HL-60 (cell line): Measurements from ENCODE around the gene PDCD6IP.

Experiments used
- DNase-seq, 2 experiments: peaks; one replicate each; pipeline ENCODE4 v3.0.0-alpha.2; 2010 to 2020; ENCODE audit warnings: low read depth in 1 of 2, low spot score in 1 of 2
- H3K27ac ChIP-seq: fragments of 250-450 bp; sonication (Bioruptor Pico); replicated peaks from 2 replicates; pipeline ENCODE4 v1.5.1; 2020; ENCODE audit warnings: mild to moderate bottlenecking, moderate library complexity
- H3K27me3 ChIP-seq: fragments of 250-450 bp; sonication (Bioruptor Pico); 2 replicates; pipeline ENCODE4 v1.5.1; 2021; ENCODE audit warnings: mild to moderate bottlenecking, moderate library complexity; ENCODE audit not compliant: insufficient read depth, poor library complexity, severe bottlenecking
- H3K4me3 ChIP-seq: replicated peaks from 2 replicates; pipeline ENCODE4 v1.5.1; 2011; ENCODE audit warnings: mild to moderate bottlenecking, control low read depth, low read length; ENCODE audit not compliant: insufficient read depth
- GABPA ChIP-seq: IDR thresholded peaks from 2 replicates; pipeline ENCODE4 v1.6.1; 2012; ENCODE audit warnings: low read depth
- POLR2AphosphoS5 ChIP-seq: IDR thresholded peaks from 2 replicates; pipeline ENCODE4 v1.6.1; 2012; ENCODE audit warnings: low read depth
- SPI1 ChIP-seq: IDR thresholded peaks from 2 replicates; pipeline ENCODE4 v1.6.1; 2012; ENCODE audit warnings: low read depth, mild to moderate bottlenecking, borderline replicate concordance
- TF ChIP-seq, protein P1 (sequence below): IDR thresholded peaks from one replicate; pipeline ENCODE4 v1.5.1; 2011; ENCODE audit warnings: low read length, control low read depth, inconsistent platforms; ENCODE audit not compliant: insufficient read depth
- TF ChIP-seq, protein P2 (sequence below): IDR thresholded peaks from 2 replicates; pipeline ENCODE4 v1.6.1; 2012; ENCODE audit warnings: low read depth; ENCODE audit not compliant: insufficient replicate concordance

Gene PDCD6IP

DNA sequence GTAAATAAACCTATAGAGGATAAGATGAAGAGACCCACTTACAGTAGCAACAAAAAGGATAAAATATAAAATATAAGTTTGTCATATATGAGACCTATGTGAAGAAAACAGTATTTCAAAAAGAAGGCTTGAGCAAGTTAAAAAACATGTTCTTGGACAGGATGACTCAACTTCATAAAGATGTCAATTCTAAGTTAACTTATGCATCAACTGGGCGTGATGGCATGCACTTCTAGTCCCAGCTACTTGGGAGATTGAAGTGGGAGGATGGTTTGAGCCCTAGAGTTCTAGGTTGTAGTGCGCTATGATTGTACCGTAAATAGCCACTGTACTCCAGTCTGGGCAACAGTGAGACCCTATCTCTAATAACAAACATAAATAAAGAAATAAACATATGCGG, 59.7 kb downstream of the PDCD6IP start:
- Histone ChIP-seq H3K27ac (no peak overlapping the region), H3K27me3 (no peaks in the 10 kb centered on the region), H3K4me3 (no peak overlapping the region)
- no peak for TF ChIP-seq POLR2AphosphoS5
- TF ChIP-seq, protein P1, sequence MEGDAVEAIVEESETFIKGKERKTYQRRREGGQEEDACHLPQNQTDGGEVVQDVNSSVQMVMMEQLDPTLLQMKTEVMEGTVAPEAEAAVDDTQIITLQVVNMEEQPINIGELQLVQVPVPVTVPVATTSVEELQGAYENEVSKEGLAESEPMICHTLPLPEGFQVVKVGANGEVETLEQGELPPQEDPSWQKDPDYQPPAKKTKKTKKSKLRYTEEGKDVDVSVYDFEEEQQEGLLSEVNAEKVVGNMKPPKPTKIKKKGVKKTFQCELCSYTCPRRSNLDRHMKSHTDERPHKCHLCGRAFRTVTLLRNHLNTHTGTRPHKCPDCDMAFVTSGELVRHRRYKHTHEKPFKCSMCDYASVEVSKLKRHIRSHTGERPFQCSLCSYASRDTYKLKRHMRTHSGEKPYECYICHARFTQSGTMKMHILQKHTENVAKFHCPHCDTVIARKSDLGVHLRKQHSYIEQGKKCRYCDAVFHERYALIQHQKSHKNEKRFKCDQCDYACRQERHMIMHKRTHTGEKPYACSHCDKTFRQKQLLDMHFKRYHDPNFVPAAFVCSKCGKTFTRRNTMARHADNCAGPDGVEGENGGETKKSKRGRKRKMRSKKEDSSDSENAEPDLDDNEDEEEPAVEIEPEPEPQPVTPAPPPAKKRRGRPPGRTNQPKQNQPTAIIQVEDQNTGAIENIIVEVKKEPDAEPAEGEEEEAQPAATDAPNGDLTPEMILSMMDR, result no peak
- TF ChIP-seq, protein P2, sequence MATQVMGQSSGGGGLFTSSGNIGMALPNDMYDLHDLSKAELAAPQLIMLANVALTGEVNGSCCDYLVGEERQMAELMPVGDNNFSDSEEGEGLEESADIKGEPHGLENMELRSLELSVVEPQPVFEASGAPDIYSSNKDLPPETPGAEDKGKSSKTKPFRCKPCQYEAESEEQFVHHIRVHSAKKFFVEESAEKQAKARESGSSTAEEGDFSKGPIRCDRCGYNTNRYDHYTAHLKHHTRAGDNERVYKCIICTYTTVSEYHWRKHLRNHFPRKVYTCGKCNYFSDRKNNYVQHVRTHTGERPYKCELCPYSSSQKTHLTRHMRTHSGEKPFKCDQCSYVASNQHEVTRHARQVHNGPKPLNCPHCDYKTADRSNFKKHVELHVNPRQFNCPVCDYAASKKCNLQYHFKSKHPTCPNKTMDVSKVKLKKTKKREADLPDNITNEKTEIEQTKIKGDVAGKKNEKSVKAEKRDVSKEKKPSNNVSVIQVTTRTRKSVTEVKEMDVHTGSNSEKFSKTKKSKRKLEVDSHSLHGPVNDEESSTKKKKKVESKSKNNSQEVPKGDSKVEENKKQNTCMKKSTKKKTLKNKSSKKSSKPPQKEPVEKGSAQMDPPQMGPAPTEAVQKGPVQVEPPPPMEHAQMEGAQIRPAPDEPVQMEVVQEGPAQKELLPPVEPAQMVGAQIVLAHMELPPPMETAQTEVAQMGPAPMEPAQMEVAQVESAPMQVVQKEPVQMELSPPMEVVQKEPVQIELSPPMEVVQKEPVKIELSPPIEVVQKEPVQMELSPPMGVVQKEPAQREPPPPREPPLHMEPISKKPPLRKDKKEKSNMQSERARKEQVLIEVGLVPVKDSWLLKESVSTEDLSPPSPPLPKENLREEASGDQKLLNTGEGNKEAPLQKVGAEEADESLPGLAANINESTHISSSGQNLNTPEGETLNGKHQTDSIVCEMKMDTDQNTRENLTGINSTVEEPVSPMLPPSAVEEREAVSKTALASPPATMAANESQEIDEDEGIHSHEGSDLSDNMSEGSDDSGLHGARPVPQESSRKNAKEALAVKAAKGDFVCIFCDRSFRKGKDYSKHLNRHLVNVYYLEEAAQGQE, result no peak
- no peak for TF ChIP-seq GABPA
- TF ChIP-seq SPI1, result no peak
- DNase-seq, result no peak

DNA sequence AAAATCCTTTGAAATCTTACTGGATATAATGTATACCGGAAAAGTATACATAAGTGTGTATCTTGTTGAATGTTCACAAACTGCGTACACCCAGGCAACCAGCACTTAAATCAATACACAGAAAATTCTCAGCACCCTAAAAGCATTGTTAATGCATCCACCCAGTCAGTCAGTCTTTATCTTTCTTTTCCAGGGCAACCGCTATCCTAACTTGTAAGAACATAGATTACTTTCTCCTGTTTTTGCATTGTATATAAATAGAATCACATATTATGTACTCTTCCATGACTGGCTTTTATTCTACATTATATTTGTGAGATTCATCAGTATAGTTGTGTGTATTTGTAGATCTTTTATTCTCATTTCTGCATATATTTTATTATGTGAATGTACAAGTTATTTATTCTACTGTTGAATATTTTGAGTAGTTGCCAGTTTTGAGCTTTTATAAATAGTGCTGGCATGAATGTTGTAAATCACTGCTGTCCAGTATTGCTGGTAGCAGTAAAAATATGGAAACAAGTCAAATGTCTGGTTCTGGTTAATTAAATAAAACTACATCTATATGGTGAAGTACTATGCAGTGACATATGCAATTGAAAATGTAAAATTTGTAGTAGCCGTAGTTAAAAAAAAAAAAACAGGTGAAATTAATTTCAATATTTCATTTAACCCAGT, 62.1 kb downstream of the PDCD6IP start:
- Histone ChIP-seq H3K27me3 (no peaks in the 10 kb centered on the region), H3K27ac (no peak overlapping the region), H3K4me3 (no peak overlapping the region)
- no peak for TF ChIP-seq GABPA
- TF ChIP-seq, protein P2, result no peak
- TF ChIP-seq SPI1, result no peak
- TF ChIP-seq, protein P1, result no peak
- TF ChIP-seq POLR2AphosphoS5, result no peak
- DNase-seq, result no peak

DNA sequence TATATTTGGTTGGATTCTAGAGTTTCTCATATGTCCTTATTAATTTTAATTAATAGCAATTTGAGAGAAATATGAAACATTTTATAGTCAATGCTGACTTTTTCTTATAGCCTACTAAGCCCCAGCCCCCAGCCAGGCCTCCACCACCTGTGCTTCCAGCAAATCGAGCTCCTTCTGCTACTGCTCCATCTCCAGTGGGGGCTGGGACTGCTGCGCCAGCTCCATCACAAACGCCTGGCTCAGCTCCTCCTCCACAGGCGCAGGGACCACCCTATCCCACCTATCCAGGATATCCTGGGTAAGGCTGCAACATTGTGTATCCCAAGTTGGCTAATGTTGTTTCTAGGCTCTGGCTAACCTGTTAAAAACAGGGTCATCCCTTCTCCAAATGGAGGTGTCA, 66.7 kb downstream of the PDCD6IP start:
- H3K27ac ChIP-seq, result no peak overlapping the region

More for the DNA sequence above, 66.7 kb downstream of the PDCD6IP start:
- Histone ChIP-seq H3K4me3 (no peak overlapping the region), H3K27me3 (no peaks in the 10 kb centered on the region)
- TF ChIP-seq, protein P2, result no peak
- TF ChIP-seq SPI1, result no peak
- TF ChIP-seq, protein P1, result no peak
- TF ChIP-seq GABPA, result no peak
- TF ChIP-seq POLR2AphosphoS5, result no peak
- DNase-seq, result no peak
